ENCODE measurements around the gene KLHL11.

KLHL11 gene

DNA sequence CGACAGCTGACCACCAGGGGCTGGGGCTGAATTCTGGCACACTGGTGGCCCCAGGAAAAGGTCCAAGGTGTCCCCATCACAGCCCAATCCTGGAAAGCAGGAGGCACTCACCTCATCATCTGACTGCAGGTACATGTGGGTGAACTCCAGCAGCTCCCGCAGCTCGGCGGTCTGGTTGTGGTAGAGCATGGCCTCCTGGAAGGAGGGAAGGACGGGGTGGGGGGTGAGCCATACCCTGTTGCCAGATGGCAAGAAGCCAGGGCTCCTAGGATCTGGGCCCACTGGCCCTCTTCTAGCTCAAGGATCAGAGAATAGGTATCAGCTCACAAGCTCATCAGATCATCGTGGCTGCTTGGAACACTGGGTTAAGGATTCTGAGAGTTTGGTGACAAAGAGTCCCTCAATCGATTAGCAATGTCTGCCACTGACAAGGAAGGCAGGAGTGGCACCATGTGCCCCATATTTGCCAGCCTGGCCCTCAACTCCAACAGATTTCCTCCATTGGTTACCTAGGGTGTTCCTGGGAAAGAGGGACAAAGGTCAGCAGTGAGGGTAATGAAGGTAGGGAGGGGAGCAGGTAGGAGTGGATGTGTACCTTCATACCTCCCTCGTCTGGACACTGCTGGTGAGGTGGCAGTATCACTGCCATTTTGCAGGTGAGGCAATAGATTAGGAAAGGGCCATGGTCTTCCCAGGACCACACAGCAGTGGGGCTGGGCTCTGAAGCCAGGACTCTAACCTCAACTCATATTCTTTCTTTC is 58.4 kb downstream of the KLHL11 start:
- DNase-seq = no peak

All from NCI-H1105 (cell line).